GM23248 (cell line): ENCODE results near the gene LRFN2. TPM values are rescaled to one million over a fixed set of nuclear protein-coding genes. Genes with fewer than 3 reads are reported as not detected.
A peak's percentile ranks its signal among the peaks of the same experiment; 100 is the strongest.

Source experiments
- DNase-seq: peaks from one replicate; pipeline ENCODE4 v3.0.0-alpha.2; 2015
- H2AFZ ChIP-seq: fragments of 200-600 bp; sonication (generic); 2 replicates; pipeline ENCODE4 v1.6.1; 2016; ENCODE audit warnings: antibody characterized with exemption
- H3F3A ChIP-seq: fragments of 200-600 bp; sonication (generic); 2 replicates; pipeline ENCODE4 v1.6.1; 2016; ENCODE audit warnings: mild to moderate bottlenecking, antibody characterized with exemption, mixed run types; ENCODE audit not compliant: insufficient read depth
- H3K27ac ChIP-seq: fragments of 200-600 bp; sonication (generic); 2 replicates; pipeline ENCODE4 v1.5.1; 2016; ENCODE audit warnings: mild to moderate bottlenecking
- H3K27me3 ChIP-seq: fragments of 200-600 bp; sonication (generic); replicated peaks from 2 replicates; pipeline ENCODE4 v1.6.1; 2016; ENCODE audit warnings: mild to moderate bottlenecking; ENCODE audit not compliant: insufficient read depth
- H3K36me3 ChIP-seq: fragments of 200-600 bp; sonication (generic); 2 replicates; pipeline ENCODE4 v1.6.1; 2016; ENCODE audit warnings: low read depth, mild to moderate bottlenecking
- H3K4me1 ChIP-seq: fragments of 200-600 bp; sonication (generic); 2 replicates; pipeline ENCODE4 v1.6.1; 2016; ENCODE audit warnings: mild to moderate bottlenecking; ENCODE audit not compliant: insufficient read depth
- H3K4me2 ChIP-seq: fragments of 200-600 bp; sonication (generic); one replicate; pipeline ENCODE4 v1.6.1; 2016; ENCODE audit warnings: mild to moderate bottlenecking; ENCODE audit not compliant: unreplicated experiment
- H3K4me3 ChIP-seq: fragments of 200-600 bp; sonication (generic); 2 replicates; pipeline ENCODE4 v1.5.1; 2016; ENCODE audit warnings: mild to moderate bottlenecking
- H3K79me2 ChIP-seq: fragments of 200-600 bp; sonication (generic); 2 replicates; pipeline ENCODE4 v1.6.1; 2016; ENCODE audit warnings: mild to moderate bottlenecking; ENCODE audit not compliant: insufficient read depth
- H3K9ac ChIP-seq: fragments of 200-600 bp; sonication (generic); 2 replicates; pipeline ENCODE4 v1.6.1; 2016; ENCODE audit warnings: mild to moderate bottlenecking
- H3K9me2 ChIP-seq: fragments of 200-600 bp; sonication (generic); 2 replicates; pipeline ENCODE4 v1.6.1; 2016; ENCODE audit warnings: mixed run types, mild to moderate bottlenecking, moderate library complexity; ENCODE audit not compliant: insufficient read depth
- H3K9me3 ChIP-seq: fragments of 200-600 bp; sonication (generic); one replicate; pipeline ENCODE4 v1.6.1; 2017; ENCODE audit warnings: low read depth
- H4K20me1 ChIP-seq: fragments of 200-600 bp; sonication (generic); 2 replicates; pipeline ENCODE4 v1.6.0; 2016; ENCODE audit not compliant: insufficient read depth
- EZH2 ChIP-seq: fragments of 200-600 bp; sonication (generic); IDR thresholded peaks from 2 replicates; pipeline ENCODE4 v1.6.1; 2018; ENCODE audit warnings: antibody characterized with exemption, mild to moderate bottlenecking; ENCODE audit not compliant: insufficient read depth, poor library complexity, severe bottlenecking
- EZH2phosphoT487 ChIP-seq: fragments of 200-600 bp; sonication (generic); IDR thresholded peaks from 2 replicates; pipeline ENCODE4 v1.6.1; 2018; ENCODE audit warnings: antibody characterized with exemption, moderate library complexity, mild to moderate bottlenecking, low read depth; ENCODE audit not compliant: insufficient read depth
- WGBS, 2 experiments: methylation state at CpG; one replicate each; pipeline ENCODE4 v1.1.6; 2015 to 2017; ENCODE audit warnings: low lambda C conversion rate in 2 of 2, low coverage in 1 of 2; ENCODE audit errors: missing lambda C conversion rate in 2 of 2; 5-methylcytosine and 5-hydroxymethylcytosine counted together
- in situ Hi-C: fragments of 300-500 bp; cut with MboI; formaldehyde crosslinking; loops from 2 replicates; pipeline ENCODE4 v1.15.0; 2020
- polyA plus RNA-seq: library from polyadenylated mRNA; unstranded; fragments of >200 nt; fragmentation: Nextera tagmentation; extraction: Ambion mirVana; gene quantifications from 2 replicates; pipeline ENCODE4 v1.2.1, GENCODE V29; 2016
- total RNA-seq: library from RNA; depleted of rRNA; stranded (reverse); fragments of >200 nt; shearing (Covaris generic); gene quantifications from 2 replicates; pipeline ENCODE4 v1.2.3, GENCODE V29; 2014

LRFN2 gene
- total and polyA plus RNA-seq, 2 experiments from 2014 or later = not detected

DNA sequence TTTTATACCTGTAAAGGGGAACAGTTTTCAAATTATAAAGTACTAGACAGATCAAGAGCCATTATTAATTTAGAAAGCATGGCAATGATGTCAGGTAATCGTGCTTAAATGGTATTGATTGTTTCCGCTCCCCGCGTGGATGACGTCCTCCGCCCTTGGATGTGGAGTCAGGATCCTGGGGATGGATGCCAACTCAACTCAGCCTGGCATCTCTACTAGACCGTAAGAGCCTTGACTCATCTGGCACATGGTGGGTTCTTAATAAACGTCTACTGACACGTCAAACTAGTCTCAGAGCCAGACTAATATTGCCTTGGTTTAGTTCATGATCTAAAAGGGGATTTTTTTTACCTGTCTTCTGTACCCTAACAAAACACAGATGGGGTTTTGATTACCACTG is 80.2 kb downstream of the LRFN2 start:
- in situ Hi-C loops = no loop called here
- Histone ChIP-seq H3K9me2 (no peaks in the 10 kb centered on the region), H3K9me3 (no peaks in the 10 kb centered on the region), H3K36me3 (no peaks in the 10 kb centered on the region), H4K20me1 (no peaks in the 10 kb centered on the region), H3F3A (no peaks in the 10 kb centered on the region), H3K4me2 (no peak overlapping the region), H2AFZ (no peak overlapping the region), H3K4me3 (no peak overlapping the region), H3K4me1 (no peaks in the 10 kb centered on the region), H3K27me3 (no peaks in the 10 kb centered on the region; the same call in 1 of the 2 replicates), H3K79me2 (no peaks in the 10 kb centered on the region), H3K27ac (no peak overlapping the region), H3K9ac (no peak overlapping the region)
- peak; percentile 68 for DNase-seq
- TF ChIP-seq EZH2 (no peak), EZH2phosphoT487 (no peak)
- 2 to 6% methylated on average over 9 of the region's 9 CpGs for WGBS, 2 experiments

- 63 to 66% methylated on average over 12 of the region's 12 CpGs for WGBS, 2 experiments
- H3K4me3 ChIP-seq = no peak overlapping the region
These were observed 81.9 kb downstream of the LRFN2 start for GRCh38 chr6:40505191-40505810.

DNA sequence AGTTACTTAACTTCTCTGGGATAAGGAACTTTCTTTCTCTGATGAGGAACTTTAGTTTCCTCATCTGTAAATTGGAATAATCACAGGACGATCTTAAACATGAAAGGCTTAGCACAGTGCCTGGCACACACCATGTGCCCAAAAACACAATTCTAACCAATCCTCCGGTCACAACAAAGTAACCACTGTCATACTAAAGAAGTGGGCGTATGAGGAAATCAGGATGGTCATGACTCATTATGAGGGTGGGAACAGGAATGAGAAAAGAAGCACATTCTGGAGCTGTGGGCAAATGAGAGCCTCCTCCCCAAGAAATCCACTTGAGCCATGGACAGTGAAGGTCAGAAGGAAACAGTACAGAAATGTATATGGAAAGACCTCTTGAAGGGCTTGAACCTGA is 82.9 kb downstream of the LRFN2 start:
- no peak for TF ChIP-seq EZH2
- TF ChIP-seq EZH2phosphoT487 = no peak
- WGBS, 2 experiments = 70 to 71% methylated on average over 3 of the region's 3 CpGs
- no peaks in the 10 kb centered on the region for H3K36me3 ChIP-seq

More at GRCh38 chr6:40505191-40505810, 81.9 kb downstream of the LRFN2 start:
- H3K4me2 ChIP-seq = no peak overlapping the region
- no peaks in the 10 kb centered on the region for H4K20me1 ChIP-seq
- no peaks in the 10 kb centered on the region for H3F3A ChIP-seq
- in situ Hi-C loops = no loop called here
- no peak for DNase-seq
- H3K79me2 ChIP-seq = no peaks in the 10 kb centered on the region
- TF ChIP-seq EZH2 (no peak), EZH2phosphoT487 (no peak)
- H3K9me3 ChIP-seq = no peaks in the 10 kb centered on the region
- H3K4me1 ChIP-seq = no peaks in the 10 kb centered on the region
- no peaks in the 10 kb centered on the region; the same call in 1 of the 2 replicates for H3K27me3 ChIP-seq
- no peak overlapping the region for H3K9ac ChIP-seq
- no peaks in the 10 kb centered on the region for H3K36me3 ChIP-seq
- no peaks in the 10 kb centered on the region for H3K9me2 ChIP-seq
- H2AFZ ChIP-seq = no peak overlapping the region
- H3K27ac ChIP-seq = no peak overlapping the region

GRCh38 chr6:40500227-40500626 is 86.9 kb downstream of the LRFN2 start:
- H2AFZ ChIP-seq = no peak overlapping the region
- no peaks in the 10 kb centered on the region for H3K79me2 ChIP-seq
- no peaks in the 10 kb centered on the region for H3K4me1 ChIP-seq
- H3K9ac ChIP-seq = no peak overlapping the region
- TF ChIP-seq EZH2phosphoT487 = no peak
- no peak for TF ChIP-seq EZH2
- no peaks in the 10 kb centered on the region for H3K9me2 ChIP-seq
- H3F3A ChIP-seq = no peaks in the 10 kb centered on the region
- H3K27me3 ChIP-seq = no peaks in the 10 kb centered on the region
- H3K4me3 ChIP-seq = no peak overlapping the region
- no peaks in the 10 kb centered on the region for H4K20me1 ChIP-seq
- no peak overlapping the region for H3K27ac ChIP-seq
- no peak for DNase-seq
- in situ Hi-C loops = no loop called here
- no peaks in the 10 kb centered on the region for H3K36me3 ChIP-seq
- H3K9me3 ChIP-seq = no peaks in the 10 kb centered on the region
- WGBS, 2 experiments = 22 to 32% methylated on average over 4 of the region's 4 CpGs
- no peak overlapping the region for H3K4me2 ChIP-seq

More for the DNA sequence above, 82.9 kb downstream of the LRFN2 start:
- no peaks in the 10 kb centered on the region; the same call in 1 of the 2 replicates for H3K27me3 ChIP-seq
- H3F3A ChIP-seq = no peaks in the 10 kb centered on the region
- H3K4me2 ChIP-seq = no peak overlapping the region
- no peaks in the 10 kb centered on the region for H3K4me1 ChIP-seq
- no peaks in the 10 kb centered on the region for H3K79me2 ChIP-seq
- H2AFZ ChIP-seq = no peak overlapping the region
- no peak overlapping the region for H3K4me3 ChIP-seq
- H3K9ac ChIP-seq = no peak overlapping the region
- in situ Hi-C loops = no loop called here
- peak; percentile 18 for DNase-seq
- H3K27ac ChIP-seq = no peak overlapping the region
- no peaks in the 10 kb centered on the region for H4K20me1 ChIP-seq
- H3K9me2 ChIP-seq = no peaks in the 10 kb centered on the region
- no peaks in the 10 kb centered on the region for H3K9me3 ChIP-seq
